Effector CD4-positive, alpha-beta T cell (primary cell): ENCODE data around the gene ATP23.
A peak's percentile ranks its signal among the peaks of the same experiment; 100 is the strongest.

ENCODE experiments used
- DNase-seq: peaks from one replicate; pipeline ENCODE4 v3.0.0-alpha.2; 2020

ATP23 gene

GRCh38 chr12:57908511-57908910 is 32.9 kb upstream of the ATP23 start:
- no peak for DNase-seq

- DNase-seq = no peak
Observed at GRCh38 chr12:57909056-57909455, 32.3 kb upstream of the ATP23 start.

- DNase-seq = no peak
Observed at GRCh38 chr12:57909611-57910010, 31.8 kb upstream of the ATP23 start.

- DNase-seq = no peak
Observed at GRCh38 chr12:57918147-57918546, 23.2 kb upstream of the ATP23 start.

- no peak for DNase-seq
Observed at GRCh38 chr12:57927086-57927485, 14.3 kb upstream of the ATP23 start.

- DNase-seq = no peak
Observed at GRCh38 chr12:57929092-57929830, 12.1 kb upstream of the ATP23 start.

GRCh38 chr12:57934819-57935218 is 6.5 kb upstream of the ATP23 start:
- no peak for DNase-seq

GRCh38 chr12:57935331-57935730 is 6.0 kb upstream of the ATP23 start:
- no peak for DNase-seq

GRCh38 chr12:57935839-57936512 is 5.4 kb upstream of the ATP23 start:
- DNase-seq = peak; percentile 90

- DNase-seq = no peak
Observed at GRCh38 chr12:57936513-57936883, 4.9 kb upstream of the ATP23 start.

- DNase-seq = no peak
Observed at GRCh38 chr12:57939291-57939690, 2.1 kb upstream of the ATP23 start.

- DNase-seq = no peak
Observed at GRCh38 chr12:57940052-57940914, 1.1 kb upstream of the ATP23 start.

- DNase-seq = no peak
Observed at GRCh38 chr12:57940915-57941164, 527 bp upstream of the ATP23 start.

- no peak for DNase-seq
Observed at GRCh38 chr12:57943438-57944080, 2.2 kb downstream of the ATP23 start.

- DNase-seq = no peak
Observed at GRCh38 chr12:57944313-57945023, 3.1 kb downstream of the ATP23 start.

- DNase-seq = no peak
Observed at GRCh38 chr12:57952766-57953165, 11.4 kb downstream of the ATP23 start.

GRCh38 chr12:57954768-57955167 is 13.4 kb downstream of the ATP23 start:
- DNase-seq = no peak

GRCh38 chr12:57958061-57958657 is 16.8 kb downstream of the ATP23 start:
- DNase-seq = no peak

- DNase-seq = no peak
Observed at GRCh38 chr12:57964421-57964820, 23.1 kb downstream of the ATP23 start.

GRCh38 chr12:57965766-57966165 is 24.4 kb downstream of the ATP23 start:
- no peak for DNase-seq

GRCh38 chr12:57966536-57966935 is 25.2 kb downstream of the ATP23 start:
- no peak for DNase-seq

GRCh38 chr12:57983146-57983857 is 41.9 kb downstream of the ATP23 start:
- no peak for DNase-seq
